Lower lobe of right lung (tissue), 2 donors: ENCODE results near the gene PATJ. TPM values are rescaled to one million over a fixed set of nuclear protein-coding genes. Genes with fewer than 3 reads are reported as not detected.
"Not testable (repeated sequence)": the region's sequence is repeated elsewhere in the genome, so short reads cannot be mapped to it uniquely, and the experiment has no call there.

Source experiments
- ATAC-seq, 2 donors: fragments of 200-7000 bp; cut with Tn5 transposase; one replicate each; pipeline ENCODE4 v1.9.1; 2020 to 2022; ENCODE audit warnings: mild to moderate bottlenecking in 2 of 2, moderate library complexity in 2 of 2
- DNase-seq: peaks from one replicate; pipeline ENCODE4 v3.0.0-alpha.2; 2020
- H3K27ac ChIP-seq: fragments of 200-600 bp; one replicate; pipeline ENCODE4 v1.8.0; 2022
- H3K27me3 ChIP-seq: fragments of 200-600 bp; one replicate; pipeline ENCODE4 v1.8.0; 2022; ENCODE audit warnings: low read depth
- H3K36me3 ChIP-seq: fragments of 200-600 bp; one replicate; pipeline ENCODE4 v1.8.0; 2022; ENCODE audit warnings: mild to moderate bottlenecking
- H3K4me1 ChIP-seq: fragments of 200-600 bp; one replicate; pipeline ENCODE4 v1.8.0; 2022
- H3K4me3 ChIP-seq: fragments of 200-600 bp; one replicate; pipeline ENCODE4 v1.8.0; 2022; ENCODE audit warnings: mild to moderate bottlenecking
- H3K9me3 ChIP-seq: fragments of 200-600 bp; one replicate; pipeline ENCODE4 v1.8.0; 2022
- intact Hi-C: fragments of 100-400 bp; cut with DNase I; formaldehyde crosslinking; loops from one replicate; pipeline ENCODE4 v1.11.0; 2022
- total RNA-seq: library from RNA; stranded (reverse); fragmentation: NEBNext Ultra II Directional; extraction: Animal tissue kit (Norgen Biotek cat#: 25700); gene quantifications from one replicate; pipeline ENCODE4 v1.2.1, GENCODE V29; 2021
- TF ChIP-seq, protein P1 (sequence below): fragments of 200-600 bp; IDR thresholded peaks from one replicate; pipeline ENCODE4 v1.8.0; 2022; ENCODE audit warnings: antibody characterized with exemption, mild to moderate bottlenecking
- donor health status: DM: no; HTN: yes; CAD: no; lungs with severe emphysema.

Gene PATJ
- total RNA-seq, 1 donor from 2014 or later, result 63.9 TPM

DNA sequence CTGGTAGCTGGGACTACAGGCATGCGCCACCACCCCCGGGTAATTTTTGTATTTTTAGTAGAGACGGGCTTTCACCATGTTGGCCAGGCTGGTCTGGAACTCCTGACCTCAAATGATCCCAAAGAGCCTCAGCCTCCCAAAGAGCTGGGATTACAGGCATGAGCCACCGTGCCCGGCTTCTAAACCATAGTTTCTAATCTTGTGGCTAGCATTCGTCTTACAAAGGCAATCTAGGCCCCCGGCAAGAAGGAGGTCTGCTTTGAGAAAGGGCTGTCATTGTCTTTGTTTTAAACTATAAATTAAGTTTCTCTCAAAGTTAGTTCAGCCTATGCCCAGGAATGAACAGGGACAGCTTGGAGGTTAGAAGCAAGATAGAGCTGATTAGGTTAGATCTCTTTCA, 442.1 kb downstream of the PATJ start:
- no peak for ATAC-seq
- no peak for DNase-seq
- intact Hi-C loops, result no loop called here
- H3K9me3 ChIP-seq, result no peaks in the 10 kb centered on the region
- H3K4me1 ChIP-seq, result no peaks in the 10 kb centered on the region
- no peaks in the 10 kb centered on the region for H3K27me3 ChIP-seq
- H3K27ac ChIP-seq, result no peak overlapping the region
- TF ChIP-seq, protein P1, sequence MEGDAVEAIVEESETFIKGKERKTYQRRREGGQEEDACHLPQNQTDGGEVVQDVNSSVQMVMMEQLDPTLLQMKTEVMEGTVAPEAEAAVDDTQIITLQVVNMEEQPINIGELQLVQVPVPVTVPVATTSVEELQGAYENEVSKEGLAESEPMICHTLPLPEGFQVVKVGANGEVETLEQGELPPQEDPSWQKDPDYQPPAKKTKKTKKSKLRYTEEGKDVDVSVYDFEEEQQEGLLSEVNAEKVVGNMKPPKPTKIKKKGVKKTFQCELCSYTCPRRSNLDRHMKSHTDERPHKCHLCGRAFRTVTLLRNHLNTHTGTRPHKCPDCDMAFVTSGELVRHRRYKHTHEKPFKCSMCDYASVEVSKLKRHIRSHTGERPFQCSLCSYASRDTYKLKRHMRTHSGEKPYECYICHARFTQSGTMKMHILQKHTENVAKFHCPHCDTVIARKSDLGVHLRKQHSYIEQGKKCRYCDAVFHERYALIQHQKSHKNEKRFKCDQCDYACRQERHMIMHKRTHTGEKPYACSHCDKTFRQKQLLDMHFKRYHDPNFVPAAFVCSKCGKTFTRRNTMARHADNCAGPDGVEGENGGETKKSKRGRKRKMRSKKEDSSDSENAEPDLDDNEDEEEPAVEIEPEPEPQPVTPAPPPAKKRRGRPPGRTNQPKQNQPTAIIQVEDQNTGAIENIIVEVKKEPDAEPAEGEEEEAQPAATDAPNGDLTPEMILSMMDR, result no peak
- no peak overlapping the region for H3K4me3 ChIP-seq
- H3K36me3 ChIP-seq, result no peaks in the 10 kb centered on the region

DNA sequence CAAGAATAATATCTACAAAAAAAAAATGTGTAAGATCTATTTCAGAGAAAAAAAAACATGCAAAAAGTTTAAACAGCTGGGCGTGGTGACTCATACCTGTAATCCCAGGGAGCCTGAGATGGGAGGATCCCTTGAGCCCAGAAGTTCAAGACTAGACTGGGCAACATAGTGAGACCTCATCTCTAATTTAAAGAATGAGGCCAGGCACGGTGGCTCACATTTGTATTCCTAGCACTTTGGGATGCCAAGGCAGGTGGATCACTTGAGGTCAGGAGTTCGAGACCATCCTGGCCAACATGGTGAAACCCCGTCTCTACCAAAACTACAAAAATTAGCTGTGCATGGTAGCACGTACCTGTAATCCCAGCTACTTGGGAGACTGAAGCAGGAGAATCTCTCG, 443.0 kb downstream of the PATJ start:
- H3K36me3 ChIP-seq, H3K4me1 ChIP-seq, H3K9me3 ChIP-seq, H3K27me3 ChIP-seq, ATAC-seq, H3K4me3 ChIP-seq, H3K27ac ChIP-seq, intact Hi-C loops, DNase-seq: not testable (repeated sequence)

DNA sequence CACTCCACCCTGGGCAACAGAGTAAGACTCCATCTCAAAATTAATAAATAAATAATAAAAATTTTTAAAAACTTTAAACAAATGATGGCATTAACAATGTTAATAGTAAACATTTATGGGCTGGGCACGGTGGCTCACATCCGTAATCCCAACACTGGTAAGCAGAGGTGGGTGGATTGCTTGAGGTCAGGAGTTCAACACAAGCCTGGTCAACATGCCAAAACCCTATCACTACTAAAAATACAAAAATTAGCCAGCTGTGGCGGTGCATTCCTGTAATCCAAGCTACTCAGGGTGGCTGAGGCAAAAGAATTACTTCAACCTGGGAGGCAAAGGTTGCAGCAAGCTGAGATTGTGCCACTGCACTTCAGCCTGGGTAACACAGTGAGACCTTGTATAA, 443.4 kb downstream of the PATJ start:
- H3K27me3 ChIP-seq, result no peaks in the 10 kb centered on the region
- H3K4me1 ChIP-seq, result no peaks in the 10 kb centered on the region
- no peaks in the 10 kb centered on the region for H3K36me3 ChIP-seq
- H3K4me3 ChIP-seq, result no peak overlapping the region
- intact Hi-C loops, result no loop called here
- DNase-seq (no peak), ATAC-seq (no peak)
- TF ChIP-seq, protein P1, result no peak
- no peak overlapping the region for H3K27ac ChIP-seq
- H3K9me3 ChIP-seq, result no peaks in the 10 kb centered on the region

DNA sequence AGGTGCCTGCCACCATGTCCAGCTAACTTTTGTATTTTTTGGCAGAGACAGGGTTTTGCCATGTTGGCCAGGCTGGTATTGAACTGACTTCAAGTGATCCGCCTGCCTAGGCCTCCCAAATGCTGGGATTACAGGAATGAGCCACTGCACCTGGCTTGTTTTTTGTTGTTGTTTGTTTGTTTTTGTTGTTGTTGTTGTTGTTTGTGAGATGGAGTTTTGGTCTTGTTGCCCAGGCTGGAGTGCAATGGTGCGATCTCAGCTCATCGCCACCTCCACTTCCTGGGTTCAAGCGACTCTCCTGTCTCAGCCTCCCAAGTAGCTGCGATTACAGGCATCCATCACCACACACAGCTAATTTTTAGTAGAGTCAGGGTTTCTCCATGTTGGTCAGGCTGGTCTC, 445.3 kb downstream of the PATJ start:
- DNase-seq, result no peak
- intact Hi-C loops, result no loop called here

DNA sequence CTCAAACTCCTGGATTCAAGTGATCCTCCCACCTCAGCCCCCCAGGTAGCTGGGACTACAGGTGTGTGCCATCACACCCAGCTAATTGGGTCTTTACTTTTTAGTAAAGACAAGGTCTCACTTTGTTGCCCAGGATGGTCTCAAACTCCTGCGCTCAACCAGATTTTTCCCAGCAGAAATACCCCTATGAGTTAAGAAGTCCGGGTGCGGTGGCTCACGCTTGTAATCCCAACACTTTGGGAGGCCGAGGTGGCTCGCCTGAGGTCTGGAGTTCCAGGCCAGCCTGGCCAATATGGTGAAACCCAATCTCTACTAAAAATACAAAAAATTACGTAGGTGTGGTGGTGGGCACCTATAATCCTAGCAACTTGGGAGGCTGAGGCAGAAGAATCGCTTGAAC, 445.8 kb downstream of the PATJ start:
- Histone ChIP-seq H3K36me3 (no peaks in the 10 kb centered on the region), H3K4me3 (no peak overlapping the region), H3K27me3 (no peaks in the 10 kb centered on the region), H3K4me1 (no peaks in the 10 kb centered on the region), H3K27ac (no peak overlapping the region), H3K9me3 (no peaks in the 10 kb centered on the region)
- no peak for DNase-seq
- TF ChIP-seq, protein P1, result no peak
- no peak for ATAC-seq
- intact Hi-C loops, result no loop called here

More for the DNA sequence above, 445.3 kb downstream of the PATJ start:
- Histone ChIP-seq H3K36me3 (no peaks in the 10 kb centered on the region), H3K27ac (no peak overlapping the region), H3K4me1 (no peaks in the 10 kb centered on the region), H3K27me3 (no peaks in the 10 kb centered on the region), H3K4me3 (no peak overlapping the region), H3K9me3 (no peaks in the 10 kb centered on the region)
- TF ChIP-seq, protein P1, result no peak
- no peak for ATAC-seq

DNA sequence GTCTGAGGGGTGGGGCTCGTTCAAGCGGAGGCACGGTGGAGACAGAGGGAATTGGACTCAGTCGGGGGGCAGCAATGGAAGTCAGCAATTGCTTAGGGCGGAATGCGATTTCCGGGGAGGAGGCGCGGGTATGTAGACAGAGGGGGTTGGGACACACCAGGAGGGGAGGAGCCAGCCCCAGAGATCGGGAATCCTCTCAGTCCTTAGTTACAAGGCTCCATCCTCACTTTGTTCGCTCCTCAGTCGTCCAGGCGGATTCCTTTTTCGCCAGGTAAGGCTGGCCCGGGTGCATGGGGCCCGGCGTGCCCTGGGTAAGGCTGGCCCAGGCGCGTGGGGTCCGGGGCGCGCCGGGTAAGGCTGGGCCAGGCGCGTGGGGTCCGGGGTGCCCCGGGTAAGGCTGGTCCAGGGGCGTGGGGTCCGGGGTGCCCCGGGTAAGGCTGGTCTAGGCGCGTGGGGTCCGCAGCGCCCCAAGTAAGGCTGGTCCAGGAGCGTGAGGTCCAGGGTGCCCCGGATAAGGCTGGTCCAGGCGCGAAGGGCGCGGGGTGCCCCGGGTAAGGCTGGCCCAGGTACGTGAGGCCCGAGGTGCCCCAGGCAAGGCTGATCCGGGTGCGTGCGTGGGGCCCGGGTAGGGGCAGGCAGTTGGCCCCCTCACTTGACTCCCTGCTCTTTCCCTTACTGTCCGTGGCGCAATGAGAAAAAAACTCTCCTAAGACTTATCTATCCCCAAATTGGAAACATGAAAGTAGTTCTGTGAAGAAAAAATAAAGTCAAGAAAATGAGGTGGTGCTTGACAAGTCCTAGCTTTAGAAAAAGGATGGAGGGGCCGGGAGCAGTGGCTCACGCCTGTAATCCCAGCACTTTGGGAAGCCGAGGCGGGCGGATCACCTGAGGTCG, 452.6 kb downstream of the PATJ start, which contains the start of gene L1TD1:
Gene L1TD1 (plus strand): TSS at position 199 of the 894 bp plus-strand sequence. CDS start 11,780 bp downstream, outside the sequence.
- Histone ChIP-seq H3K4me1 (no peaks in the 10 kb centered on the region), H3K4me3 (peak within 1 kb of the TSS; percentile 39)

More for the DNA sequence above, 452.6 kb downstream of the PATJ start, which contains the start of gene L1TD1:
- TF ChIP-seq, protein P1, result no peak
- Histone ChIP-seq H3K27me3 (peaks cover 27% of the 10 kb centered on the region), H3K27ac (no peak within 1 kb of the TSS), H3K9me3 (no peaks in the 10 kb centered on the region), H3K36me3 (no peaks in the 10 kb centered on the region)
- DNase-seq (no peak), ATAC-seq (peak; percentile 48 to 56)
- intact Hi-C loops, result no loop called here
